ENCODE data around the gene SPTBN4. TPM values are rescaled to one million over a fixed set of nuclear protein-coding genes. Genes with fewer than 3 reads are reported as not detected.

Gene SPTBN4
- total RNA-seq, 1 donor from 2014 or later, result 0.41 TPM

GRCh38 chr19:40442328-40443130 is 24.3 kb upstream of the SPTBN4 start:
- DNase-seq (ENCODE audit: low read depth) (no peak), FAIRE-seq (no peak)
- H3K4me1 ChIP-seq (ENCODE audit: insufficient read depth, low read length), result peaks cover 16% of the 10 kb centered on the region
- peak overlapping the region; percentile 67 for H3K27ac ChIP-seq (ENCODE audit: low read depth, low read length)
- TF ChIP-seq CTCF (IDR thresholded peaks at IDR 0.05; ENCODE audit: insufficient read depth, low read depth, low read length), result no peak
- no peak for TF ChIP-seq EZH2 (IDR thresholded peaks at IDR 0.05; ENCODE audit: insufficient read depth, low read length)
- H3K79me2 ChIP-seq (ENCODE audit: insufficient read depth, low read length), result peaks cover 41% of the 10 kb centered on the region
- Mint-ChIP-seq H3K27ac (ENCODE audit: unreplicated experiment) (peak overlapping the region; percentile 99), H3K36me3 (ENCODE audit: low read depth, unreplicated experiment) (peaks cover 16% of the 10 kb centered on the region), H3K9me3 (ENCODE audit: unreplicated experiment) (no peaks in the 10 kb centered on the region), H3K4me1 (ENCODE audit: low read depth, unreplicated experiment) (peaks cover 25% of the 10 kb centered on the region), H3K4me3 (ENCODE audit: unreplicated experiment) (peak overlapping the region; percentile 97), H3K27me3 (ENCODE audit: low read depth, unreplicated experiment) (no peaks in the 10 kb centered on the region)
- peak overlapping the region; percentile 100 for H3K4me3 ChIP-seq (ENCODE audit: insufficient read depth, low read depth, low read length)
- H4K20me1 ChIP-seq (ENCODE audit: insufficient read depth, low read length), result peaks cover 31% of the 10 kb centered on the region
- no peaks in the 10 kb centered on the region for H3K27me3 ChIP-seq (ENCODE audit: insufficient read depth, low read length)
- H3K9ac ChIP-seq (ENCODE audit: low read length), result peak overlapping the region; percentile 98
- H3K4me2 ChIP-seq (ENCODE audit: low read length), result peak overlapping the region; percentile 99
- no peaks in the 10 kb centered on the region for H3K9me3 ChIP-seq (ENCODE audit: insufficient read depth, low read depth, low read length)
- H3K36me3 ChIP-seq (ENCODE audit: insufficient read depth, low read length), result peaks cover 17% of the 10 kb centered on the region
- peak overlapping the region; percentile 11 for H2AFZ ChIP-seq (ENCODE audit: low read depth, low read length)

GRCh38 chr19:40443131-40443999 is 23.4 kb upstream of the SPTBN4 start:
- DNase-seq (ENCODE audit: low read depth), result peak; percentile 98
- H3K9ac ChIP-seq (ENCODE audit: low read length), result peak overlapping the region; percentile 98
- peak overlapping the region; percentile 68 for H2AFZ ChIP-seq (ENCODE audit: low read depth, low read length)
- peaks cover 16% of the 10 kb centered on the region for H3K4me1 ChIP-seq (ENCODE audit: insufficient read depth, low read length)
- Mint-ChIP-seq H3K27me3 (ENCODE audit: low read depth, unreplicated experiment) (no peaks in the 10 kb centered on the region), H3K27ac (ENCODE audit: unreplicated experiment) (peak overlapping the region; percentile 99), H3K4me3 (ENCODE audit: unreplicated experiment) (peak overlapping the region; percentile 97), H3K36me3 (ENCODE audit: low read depth, unreplicated experiment) (peaks cover 20% of the 10 kb centered on the region), H3K9me3 (ENCODE audit: unreplicated experiment) (no peaks in the 10 kb centered on the region), H3K4me1 (ENCODE audit: low read depth, unreplicated experiment) (peaks cover 25% of the 10 kb centered on the region)
- no peak for TF ChIP-seq CTCF (IDR thresholded peaks at IDR 0.05; ENCODE audit: insufficient read depth, low read depth, low read length)
- TF ChIP-seq EZH2 (IDR thresholded peaks at IDR 0.05; ENCODE audit: insufficient read depth, low read length), result no peak
- peaks cover 17% of the 10 kb centered on the region for H3K36me3 ChIP-seq (ENCODE audit: insufficient read depth, low read length)
- no peaks in the 10 kb centered on the region for H3K9me3 ChIP-seq (ENCODE audit: insufficient read depth, low read depth, low read length)
- H4K20me1 ChIP-seq (ENCODE audit: insufficient read depth, low read length), result peaks cover 31% of the 10 kb centered on the region
- peak overlapping the region; percentile 96 for H3K27ac ChIP-seq (ENCODE audit: low read depth, low read length)
- H3K4me3 ChIP-seq (ENCODE audit: insufficient read depth, low read depth, low read length), result peak overlapping the region; percentile 100
- peaks cover 41% of the 10 kb centered on the region for H3K79me2 ChIP-seq (ENCODE audit: insufficient read depth, low read length)
- H3K27me3 ChIP-seq (ENCODE audit: insufficient read depth, low read length), result no peaks in the 10 kb centered on the region
- H3K4me2 ChIP-seq (ENCODE audit: low read length), result peak overlapping the region; percentile 99
- FAIRE-seq, result no peak

All from astrocyte (in vitro differentiated cells and primary cell).